ENCODE measurements around the gene GARNL3.

GARNL3 gene

GRCh38 chr9:127389381-127390247 is 125.0 kb downstream of the GARNL3 start:
- no peak for DNase-seq

GRCh38 chr9:127390248-127390545 is 125.6 kb downstream of the GARNL3 start:
- DNase-seq = no peak

- no peak for DNase-seq
Observed at GRCh38 chr9:127390563-127390962, 126.0 kb downstream of the GARNL3 start.

- DNase-seq = no peak
Observed at GRCh38 chr9:127392166-127392565, 127.6 kb downstream of the GARNL3 start.

GRCh38 chr9:127392976-127393375 is 128.4 kb downstream of the GARNL3 start:
- DNase-seq = no peak

- no peak for DNase-seq
Observed at GRCh38 chr9:127393645-127394044, 129.1 kb downstream of the GARNL3 start.

- no peak for DNase-seq
Observed at GRCh38 chr9:127395497-127396252, 131.1 kb downstream of the GARNL3 start.

GRCh38 chr9:127396253-127396807 is 131.8 kb downstream of the GARNL3 start:
- DNase-seq = no peak

- no peak for DNase-seq
Observed at GRCh38 chr9:127396808-127397645, 132.5 kb downstream of the GARNL3 start, which contains the start of gene SLC2A8. Gene SLC2A8, plus strand, starts transcription at chr9:127397169. Its CDS starts 62 bp downstream, at chr9:127397231.

- DNase-seq = no peak
Observed at GRCh38 chr9:127397646-127398274, 133.2 kb downstream of the GARNL3 start.

GRCh38 chr9:127398275-127398647 is 133.7 kb downstream of the GARNL3 start:
- no peak for DNase-seq

- no peak for DNase-seq
Observed at GRCh38 chr9:127398715-127399400, 134.3 kb downstream of the GARNL3 start.

GRCh38 chr9:127399736-127400269 is 135.2 kb downstream of the GARNL3 start:
- no peak for DNase-seq

- no peak for DNase-seq
Observed at GRCh38 chr9:127402401-127403090, 138.0 kb downstream of the GARNL3 start.

- DNase-seq = no peak
Observed at GRCh38 chr9:127403507-127404192, 139.1 kb downstream of the GARNL3 start.

- no peak for DNase-seq
Observed at GRCh38 chr9:127404631-127405030, 140.1 kb downstream of the GARNL3 start.

GRCh38 chr9:127405344-127406125 is 141.0 kb downstream of the GARNL3 start:
- DNase-seq = no peak

GRCh38 chr9:127406799-127407491 is 142.4 kb downstream of the GARNL3 start:
- no peak for DNase-seq

- DNase-seq = no peak
Observed at GRCh38 chr9:127407492-127407843, 142.9 kb downstream of the GARNL3 start.

Measured in Kasumi-1 (cell line).